Brain microvascular endothelial cell (primary cell): ENCODE data around the gene FBXW10B.
"Not testable (repeated sequence)": the region's sequence is repeated elsewhere in the genome, so short reads cannot be mapped to it uniquely, and the experiment has no call there.

Experiments used
- DNase-seq: peaks from one replicate; pipeline ENCODE4 v3.0.0-alpha.2; 2020
- H3K27ac ChIP-seq: fragments of 250-450 bp; sonication (Bioruptor Pico); 2 replicates; pipeline ENCODE4 v1.5.1; 2020; ENCODE audit warnings: mild to moderate bottlenecking, moderate library complexity
- H3K27me3 ChIP-seq: fragments of 250-450 bp; sonication (Bioruptor Pico); replicated peaks from 2 replicates; pipeline ENCODE4 v1.5.1; 2020; ENCODE audit warnings: mild to moderate bottlenecking
- H3K36me3 ChIP-seq: fragments of 250-450 bp; sonication (Bioruptor Pico); replicated peaks from 2 replicates; pipeline ENCODE4 v1.5.1; 2020; ENCODE audit warnings: mild to moderate bottlenecking
- H3K4me3 ChIP-seq: 2 replicates; pipeline ENCODE4 v1.5.1; 2011; ENCODE audit warnings: low read depth, mild to moderate bottlenecking, control low read depth, low read length, moderate library complexity
- CTCF ChIP-seq: IDR thresholded peaks from 2 replicates; pipeline ENCODE4 v1.5.1; 2011; ENCODE audit warnings: low read depth, mild to moderate bottlenecking, moderate library complexity, low read length, control low read depth, inconsistent platforms; ENCODE audit errors: missing control alignments
- in situ Hi-C: cut with HindIII; loops from 2 replicates; pipeline ENCODE4 v1.10.0; 2017; ENCODE audit warnings: low sequenced_read_pairs, low pct_ligation_motif_present

FBXW10B gene

GRCh38 chr17:15659236-15659635, 39.7 kb upstream of the FBXW10B start:
- H3K27me3 ChIP-seq = no peaks in the 10 kb centered on the region
- no peaks in the 10 kb centered on the region for H3K36me3 ChIP-seq
- H3K27ac ChIP-seq = no peak overlapping the region
- DNase-seq = no peak
- H3K4me3 ChIP-seq = no peak overlapping the region
- in situ Hi-C loops = no loop called here
- no peak for TF ChIP-seq CTCF

GRCh38 chr17:15658296-15658695, 38.8 kb upstream of the FBXW10B start:
- Histone ChIP-seq H3K27ac (no peak overlapping the region), H3K4me3 (no peak overlapping the region), H3K36me3 (no peaks in the 10 kb centered on the region), H3K27me3 (no peaks in the 10 kb centered on the region)
- no peak for DNase-seq
- in situ Hi-C loops = no loop called here
- no peak for TF ChIP-seq CTCF

GRCh38 chr17:15657868-15658267, 38.4 kb upstream of the FBXW10B start:
- no peak overlapping the region for H3K27ac ChIP-seq
- DNase-seq = no peak
- in situ Hi-C loops = no loop called here
- H3K36me3 ChIP-seq = no peaks in the 10 kb centered on the region
- H3K27me3 ChIP-seq = no peaks in the 10 kb centered on the region
- H3K4me3 ChIP-seq = no peak overlapping the region
- TF ChIP-seq CTCF = no peak

- no peak overlapping the region for H3K27ac ChIP-seq
- H3K36me3 ChIP-seq = no peaks in the 10 kb centered on the region
- H3K4me3 ChIP-seq = no peak overlapping the region
- H3K27me3 ChIP-seq = no peaks in the 10 kb centered on the region
- DNase-seq = no peak
- no peak for TF ChIP-seq CTCF
- in situ Hi-C loops = no loop called here
Measured at GRCh38 chr17:15654886-15655561, 35.5 kb upstream of the FBXW10B start.

- in situ Hi-C loops, DNase-seq, H3K27me3 ChIP-seq, H3K36me3 ChIP-seq, H3K27ac ChIP-seq, H3K4me3 ChIP-seq: not testable (repeated sequence)
Measured at GRCh38 chr17:15654401-15654800, 34.9 kb upstream of the FBXW10B start.

- no peaks in the 10 kb centered on the region for H3K36me3 ChIP-seq
- in situ Hi-C loops = no loop called here
- no peak for DNase-seq
- no peak overlapping the region for H3K27ac ChIP-seq
- no peak for TF ChIP-seq CTCF
- no peak overlapping the region for H3K4me3 ChIP-seq
- H3K27me3 ChIP-seq = no peaks in the 10 kb centered on the region
Measured at GRCh38 chr17:15652960-15653359, 33.5 kb upstream of the FBXW10B start.
